ENCODE data around the gene HOXD1.

HOXD1 gene

DNA sequence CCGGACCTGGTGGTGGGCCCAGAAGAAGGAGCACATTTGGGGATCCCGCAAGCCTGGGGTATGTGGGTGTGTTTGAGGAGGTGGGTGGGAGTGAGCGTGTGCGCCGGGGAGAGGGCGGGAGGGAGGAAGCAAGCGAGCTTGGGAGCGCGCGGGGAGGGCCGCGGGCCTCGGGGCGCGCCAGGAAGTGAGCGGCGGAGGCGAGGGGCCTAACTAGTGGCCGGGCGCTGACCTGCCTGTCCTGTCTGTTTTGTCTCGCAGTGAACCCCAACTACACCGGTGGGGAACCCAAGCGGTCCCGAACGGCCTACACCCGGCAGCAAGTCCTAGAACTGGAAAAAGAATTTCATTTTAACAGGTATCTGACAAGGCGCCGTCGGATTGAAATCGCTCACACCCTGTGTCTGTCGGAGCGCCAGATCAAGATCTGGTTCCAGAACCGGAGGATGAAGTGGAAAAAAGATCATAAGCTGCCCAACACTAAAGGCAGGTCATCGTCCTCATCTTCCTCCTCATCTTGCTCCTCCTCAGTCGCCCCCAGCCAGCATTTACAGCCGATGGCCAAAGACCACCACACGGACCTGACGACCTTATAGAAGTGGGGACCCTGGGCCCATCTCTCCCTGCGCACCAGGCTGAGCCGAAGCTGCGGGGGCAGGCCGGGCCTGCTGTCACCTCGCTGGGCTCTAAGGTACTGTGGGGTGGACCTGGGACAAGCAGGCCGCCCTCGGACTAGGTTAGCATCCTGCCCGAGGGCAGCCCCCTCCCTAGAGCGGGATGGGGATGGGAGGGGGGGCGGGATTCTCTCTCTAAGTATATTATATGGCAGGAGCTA, 35.9 kb upstream of the HOXD1 start:
- no peak for DNase-seq (ENCODE audit: low spot score)

DNA sequence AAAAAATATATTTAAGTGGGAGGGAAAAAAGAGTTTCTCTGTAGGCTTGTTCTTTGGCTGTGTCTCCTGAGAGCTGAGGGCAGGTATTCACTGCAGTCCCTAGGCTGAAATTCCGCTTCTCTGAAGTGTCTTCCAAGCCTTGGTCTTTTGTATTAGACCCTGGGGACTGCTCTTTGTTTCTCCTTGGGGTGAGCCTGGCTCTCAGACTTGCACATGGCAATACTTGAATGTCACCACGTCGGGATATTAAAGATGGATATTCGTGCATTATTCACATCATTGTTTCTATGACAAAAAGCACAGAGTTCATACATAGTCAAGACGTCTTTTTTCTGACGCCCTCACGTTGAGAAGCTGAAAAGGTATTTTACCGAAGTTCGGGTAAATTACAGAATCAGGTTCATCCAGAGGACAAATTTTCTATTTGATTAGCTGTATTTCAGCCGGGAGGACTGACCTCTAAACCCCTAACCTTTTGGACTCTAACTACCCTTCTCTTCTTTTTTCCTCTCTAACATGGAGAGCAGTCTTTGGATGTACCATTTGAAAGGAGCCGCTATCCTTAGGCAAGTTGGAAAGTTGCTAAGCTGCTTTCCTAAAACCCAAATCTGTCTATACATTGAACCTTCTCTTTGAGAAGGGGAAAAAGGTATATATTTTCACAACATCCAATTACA, 33.8 kb upstream of the HOXD1 start:
- DNase-seq (ENCODE audit: low spot score), result no peak

DNA sequence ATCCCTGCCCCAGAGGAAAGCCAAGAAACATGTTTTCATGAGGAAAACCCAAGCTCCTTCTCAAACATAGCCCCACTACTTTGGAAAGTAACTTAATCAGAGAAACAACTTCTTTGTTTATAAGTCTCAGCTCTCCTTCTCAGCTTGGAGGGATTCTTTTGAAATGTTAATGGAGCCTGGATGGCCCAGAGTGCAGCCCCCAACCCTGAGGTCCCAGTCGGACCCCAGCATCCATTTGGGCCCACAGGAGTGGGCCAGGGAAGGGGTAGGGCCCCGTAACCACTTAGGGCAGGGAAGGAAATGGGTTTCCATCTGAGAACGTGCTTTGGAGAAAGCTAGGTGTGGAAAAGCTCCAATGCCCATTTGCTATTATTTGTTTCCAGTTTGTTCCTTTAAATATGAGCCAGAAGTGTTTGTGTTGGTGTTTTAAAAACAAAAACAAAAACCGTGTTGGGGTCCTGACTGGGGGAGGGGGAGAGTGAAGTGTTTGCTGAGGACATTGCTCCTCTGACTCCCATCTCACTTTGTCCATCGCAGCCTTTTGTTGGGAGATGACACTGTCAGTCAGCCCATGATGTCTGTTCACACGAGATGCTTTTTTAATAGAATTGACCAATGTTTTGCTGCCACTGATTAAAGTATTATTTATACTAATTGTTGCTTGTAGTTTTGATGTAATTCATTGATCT, 33.0 kb upstream of the HOXD1 start:
- no peak for DNase-seq (ENCODE audit: low spot score)

DNA sequence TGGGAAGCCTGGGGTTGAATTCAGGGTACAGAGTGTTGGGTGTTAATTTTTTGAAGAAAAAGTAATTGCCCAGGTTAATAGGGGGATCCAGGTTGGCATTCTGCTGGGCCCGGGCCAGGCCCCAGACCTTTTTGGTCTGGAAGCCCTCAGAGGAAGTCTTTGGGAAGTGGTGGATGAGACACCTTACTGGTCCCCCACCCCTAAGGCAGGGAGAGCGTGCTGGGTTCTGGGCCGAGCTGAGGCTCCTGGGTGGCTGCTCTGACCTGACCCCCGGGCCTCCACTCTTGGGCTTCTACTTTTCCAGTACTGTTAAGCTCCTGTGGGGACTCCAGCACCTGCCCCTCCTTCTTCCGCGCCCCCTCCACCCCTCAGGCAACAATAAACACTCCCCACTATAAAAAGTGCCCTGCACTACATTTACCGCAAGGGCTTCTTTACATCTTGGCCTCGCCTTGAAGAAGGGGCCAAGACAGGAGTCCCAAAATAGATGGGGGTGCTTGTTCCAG, 32.1 kb upstream of the HOXD1 start:
- no peak for DNase-seq (ENCODE audit: low spot score)

DNA sequence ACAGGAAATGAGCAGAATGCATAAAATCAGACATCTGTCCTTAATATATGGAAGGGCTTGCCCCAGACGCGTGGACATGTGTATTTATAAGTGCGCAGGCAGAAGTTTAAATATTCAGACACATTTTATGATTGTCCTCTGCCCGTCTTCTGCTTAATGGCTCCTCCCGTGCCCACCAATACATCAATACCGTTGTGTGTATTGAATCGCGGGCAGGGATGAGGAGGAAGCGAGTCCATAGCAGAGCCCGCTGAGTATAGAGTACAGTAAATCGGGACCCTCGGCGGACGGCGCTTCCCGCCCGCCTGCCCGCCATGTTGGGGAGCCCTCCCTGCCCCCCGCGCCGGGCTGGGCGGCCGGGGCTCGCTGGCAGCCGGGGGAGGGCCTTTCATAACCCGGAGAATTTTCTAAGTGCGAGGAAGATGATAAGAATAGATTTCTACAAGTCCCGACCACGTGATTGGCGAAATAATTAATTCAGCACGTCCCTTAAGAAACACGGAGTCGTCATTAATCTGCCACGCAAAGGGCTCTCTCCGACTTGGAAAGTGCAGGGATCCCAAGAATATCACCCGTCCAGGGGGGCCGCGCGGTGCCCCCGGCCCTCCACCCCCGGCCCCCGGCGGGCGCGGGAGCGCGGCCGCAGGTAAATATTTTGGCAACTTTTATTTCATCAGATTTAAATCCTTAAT, 31.5 kb upstream of the HOXD1 start, which contains the start of gene HOXD3:
TSS of gene HOXD3 (plus strand) at position 501 of the 692 bp plus-strand sequence. CDS start 11,808 bp downstream, outside the sequence.
- no peak for DNase-seq (ENCODE audit: low spot score)

DNA sequence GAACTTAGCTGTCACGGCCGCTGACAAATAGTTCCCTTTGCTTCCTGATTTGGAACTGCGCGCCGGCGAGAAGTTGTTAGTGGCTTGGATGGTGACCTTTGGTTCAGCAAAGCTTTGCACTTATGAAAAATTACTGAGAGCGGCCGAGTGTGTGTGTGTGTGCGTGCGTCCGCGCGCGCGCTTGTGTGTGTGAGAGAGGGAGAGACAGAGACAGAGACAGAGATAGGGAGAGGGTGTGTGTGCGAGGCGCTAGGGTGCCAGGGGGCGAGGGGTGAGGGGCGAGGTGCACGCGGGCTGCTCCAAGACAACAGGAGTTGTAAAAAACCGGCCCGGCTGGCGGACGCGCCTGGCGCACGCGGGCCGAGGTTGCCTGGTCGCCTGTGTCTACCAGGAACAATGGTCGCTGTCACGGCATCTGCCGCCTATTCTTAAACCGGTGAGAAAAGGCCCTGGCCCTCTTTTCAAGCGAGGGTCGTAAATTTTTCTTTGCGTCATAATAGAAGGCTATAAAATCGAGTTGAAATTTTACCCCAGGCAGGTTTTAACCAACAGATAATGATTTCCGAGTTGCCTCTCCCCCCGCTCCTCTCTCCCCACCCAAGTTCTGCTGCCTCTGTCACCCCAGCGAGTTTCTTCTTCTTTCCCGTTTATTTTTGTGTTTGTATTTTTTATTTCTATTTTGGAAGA, 30.8 kb upstream of the HOXD1 start:
- DNase-seq (ENCODE audit: low spot score), result no peak

DNA sequence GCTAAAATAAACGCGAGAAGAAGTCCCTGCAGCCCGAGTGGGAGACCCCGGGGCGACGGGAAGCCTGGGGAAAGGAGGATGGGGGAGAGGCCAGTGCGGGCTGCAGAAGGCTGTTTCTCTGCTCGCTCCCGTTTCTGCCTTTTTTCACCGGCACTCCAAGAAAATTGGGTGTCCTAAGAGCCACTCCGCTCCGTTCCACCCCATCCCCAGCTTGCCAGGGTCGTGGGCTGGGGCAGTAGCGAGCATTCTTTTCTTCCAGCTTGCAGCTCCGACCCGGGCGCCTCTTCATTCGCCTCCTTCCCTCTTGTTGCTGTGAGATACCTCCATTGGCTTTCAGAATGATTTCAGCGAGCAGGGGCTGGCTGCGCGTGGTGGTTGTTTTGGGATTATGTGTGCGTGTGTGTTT, 30.3 kb upstream of the HOXD1 start:
- no peak for DNase-seq (ENCODE audit: low spot score)

DNA sequence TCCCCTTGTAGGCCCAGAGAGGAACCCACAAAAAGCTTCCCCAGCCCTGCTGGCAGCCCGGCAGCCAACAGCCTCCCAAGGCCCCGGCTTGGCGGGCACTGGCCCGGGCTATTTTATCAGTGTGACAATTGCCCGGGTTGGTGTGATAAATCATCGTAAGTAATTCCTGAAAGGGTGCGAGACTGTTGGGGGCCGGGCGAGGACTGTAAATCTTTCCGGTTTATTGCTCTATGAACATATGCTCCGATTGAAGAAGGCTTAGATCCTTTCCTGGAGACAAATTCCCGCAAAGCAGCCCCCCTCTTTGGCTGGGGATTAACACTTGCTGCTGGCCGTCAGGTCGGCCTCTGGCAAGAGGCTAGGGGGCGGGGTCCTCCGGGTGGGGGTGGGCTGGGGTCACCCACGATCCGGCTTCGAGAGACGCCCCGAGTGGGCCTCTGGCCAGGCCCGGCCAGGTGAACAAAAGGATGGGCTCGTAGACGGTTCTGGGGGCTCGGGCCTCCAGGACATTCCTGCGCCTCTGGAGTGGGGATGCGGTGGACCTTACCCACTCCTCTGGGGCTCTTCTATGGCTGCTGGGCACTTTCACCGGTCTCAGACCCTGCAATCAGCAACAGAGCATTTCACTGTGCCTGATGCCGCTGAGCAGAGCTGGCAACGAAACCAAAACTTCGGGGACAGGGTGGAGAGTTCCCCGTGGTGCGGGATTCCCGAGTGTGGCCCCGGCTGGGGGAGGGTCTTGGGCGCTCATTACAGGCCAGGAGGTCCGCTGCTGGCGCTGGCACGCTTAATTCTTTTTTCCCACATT, 29.4 kb upstream of the HOXD1 start:
- no peak for DNase-seq (ENCODE audit: low spot score)

DNA sequence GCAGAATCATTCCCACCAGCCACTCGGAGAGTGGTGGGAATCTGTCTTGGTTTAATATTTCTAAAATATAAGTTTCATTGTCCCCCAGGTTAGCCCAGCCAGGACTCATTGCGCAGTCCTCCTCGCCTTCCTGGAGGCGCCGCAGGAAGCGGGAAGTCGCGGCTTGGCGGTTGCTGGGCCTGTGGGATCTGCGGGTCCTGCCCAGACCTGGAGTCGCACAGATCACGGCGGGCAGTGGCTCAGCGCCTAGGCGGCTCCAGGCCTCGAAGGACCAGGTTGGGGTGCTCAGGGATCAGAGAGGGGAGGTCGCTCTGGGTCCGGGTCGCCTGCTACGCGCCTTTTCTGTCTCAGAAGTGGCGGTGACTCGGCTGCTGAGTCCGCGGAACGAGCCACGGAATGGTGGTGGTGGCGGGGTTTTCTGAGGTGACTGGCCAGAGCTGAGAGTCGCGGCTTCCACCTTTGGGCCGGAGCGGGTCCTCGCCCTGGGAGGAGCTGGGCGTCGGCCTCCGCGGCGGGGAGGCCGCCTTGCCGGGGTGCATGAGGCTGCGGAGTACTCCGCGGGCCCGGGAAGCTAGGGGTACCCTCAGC, 28.7 kb upstream of the HOXD1 start:
- no peak for DNase-seq (ENCODE audit: low spot score)

DNA sequence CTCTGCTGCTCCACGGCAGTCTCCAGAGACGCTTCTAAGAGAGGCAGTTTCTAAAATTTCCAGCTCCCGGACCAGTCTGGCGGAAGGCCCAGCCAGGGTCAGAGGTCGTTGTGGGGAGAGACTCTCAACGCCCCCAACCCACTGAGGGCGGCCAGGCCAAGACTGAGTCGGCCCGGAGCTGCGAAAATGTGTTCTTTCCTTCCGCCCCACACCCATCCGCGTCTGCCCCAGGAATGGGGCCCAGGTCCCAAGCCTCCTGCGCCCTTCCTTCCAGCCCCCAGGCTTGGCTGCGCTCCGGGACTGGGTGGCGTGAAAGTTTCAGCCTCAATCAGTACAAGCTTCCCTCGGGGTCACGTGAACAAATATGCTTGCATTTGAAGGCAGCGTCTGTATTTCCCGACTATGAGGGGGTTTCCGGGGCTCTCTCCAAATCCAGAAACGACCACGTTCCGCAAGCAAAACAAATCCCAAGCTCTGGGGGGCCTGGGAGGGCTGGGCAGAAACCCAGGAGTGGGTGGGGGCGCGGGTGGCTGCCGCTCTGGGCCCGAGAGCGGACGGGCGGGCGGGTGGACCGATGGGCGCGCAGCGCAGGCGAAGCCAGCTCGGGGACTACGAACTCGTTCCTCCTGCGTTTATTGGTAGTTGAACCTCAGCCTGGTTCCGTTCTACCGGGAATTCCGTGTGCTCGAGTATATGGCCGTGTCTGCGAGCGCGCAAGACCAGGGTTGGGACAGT, 28.1 kb upstream of the HOXD1 start:
- DNase-seq (ENCODE audit: low spot score), result no peak

DNA sequence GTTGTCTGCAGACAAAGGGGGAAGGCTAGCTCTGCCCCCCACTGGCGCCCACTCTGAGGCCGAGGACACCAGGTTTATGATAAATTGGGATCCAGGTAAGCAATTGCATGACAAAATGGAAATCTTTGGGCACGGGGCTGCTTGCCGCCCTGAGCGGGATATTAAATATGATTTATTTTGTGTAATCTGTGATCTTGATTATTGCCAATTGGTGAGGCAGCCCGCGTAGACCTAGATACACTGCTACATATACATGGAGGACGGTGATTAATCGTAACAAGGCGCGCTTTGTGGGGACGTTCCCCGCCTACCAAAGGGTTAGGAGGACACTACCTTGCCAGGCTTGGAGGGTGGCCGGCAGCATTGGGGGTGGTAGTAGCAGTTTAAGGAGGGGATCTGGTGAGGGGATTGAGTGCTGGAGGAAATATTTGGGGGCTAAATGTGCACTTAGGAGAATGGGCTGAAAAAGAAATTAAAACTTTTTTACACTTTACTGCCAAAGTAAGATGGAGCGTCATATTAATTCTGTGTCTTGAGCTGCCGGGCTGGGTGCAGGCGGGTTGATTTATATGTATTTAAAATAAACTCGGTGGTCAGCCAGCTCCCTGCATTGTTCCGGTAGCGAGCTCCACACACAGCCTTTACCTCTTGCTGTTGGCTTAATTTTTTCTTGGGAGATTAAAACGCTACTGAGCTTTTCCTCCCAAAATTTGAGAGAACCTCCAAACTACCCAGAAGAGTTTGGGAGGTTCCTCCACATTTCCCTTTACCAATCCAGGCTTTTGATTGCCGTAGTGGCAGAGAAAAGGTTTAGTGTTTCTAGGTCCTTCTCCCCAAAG, 27.3 kb upstream of the HOXD1 start:
- no peak for DNase-seq (ENCODE audit: low spot score)

DNA sequence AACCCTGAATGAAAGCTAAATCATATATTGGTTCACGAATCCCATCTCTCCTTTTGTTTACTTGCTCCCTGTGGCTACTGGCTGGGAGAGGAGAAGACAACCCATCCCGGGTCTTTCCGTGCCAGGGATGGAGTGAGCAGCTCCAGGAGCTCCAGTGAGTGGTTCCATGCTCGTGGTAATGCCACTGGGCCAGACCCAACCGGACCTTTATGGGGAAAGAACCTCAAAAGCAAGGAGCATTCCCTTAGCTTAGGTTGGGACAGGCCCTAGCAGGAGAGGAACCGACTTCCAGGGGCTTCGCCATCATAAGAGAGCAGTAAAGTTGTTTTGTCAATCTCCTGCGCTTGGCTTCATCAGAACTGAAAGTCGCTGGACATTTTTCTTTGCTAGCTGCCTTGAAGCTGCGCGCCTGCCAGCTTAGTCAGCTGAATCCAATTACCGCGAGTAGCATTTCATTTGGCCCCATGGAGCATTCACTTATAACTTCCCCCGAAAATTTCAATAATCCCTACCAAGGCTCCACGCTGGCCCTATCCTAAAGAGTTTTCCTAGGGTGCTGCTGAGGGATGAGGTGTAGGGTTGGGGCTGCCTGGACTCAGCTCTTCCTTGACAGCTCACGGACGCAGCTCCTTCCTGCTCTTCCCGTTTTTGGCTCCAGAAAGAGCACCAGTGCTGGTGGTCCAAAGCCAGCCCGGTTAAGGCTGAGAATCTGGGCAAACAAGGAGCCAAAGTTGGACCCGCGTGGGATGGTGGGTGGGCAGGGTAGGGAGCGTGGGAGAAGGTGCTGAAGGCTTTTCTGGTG, 26.4 kb upstream of the HOXD1 start:
- DNase-seq (ENCODE audit: low spot score), result no peak

DNA sequence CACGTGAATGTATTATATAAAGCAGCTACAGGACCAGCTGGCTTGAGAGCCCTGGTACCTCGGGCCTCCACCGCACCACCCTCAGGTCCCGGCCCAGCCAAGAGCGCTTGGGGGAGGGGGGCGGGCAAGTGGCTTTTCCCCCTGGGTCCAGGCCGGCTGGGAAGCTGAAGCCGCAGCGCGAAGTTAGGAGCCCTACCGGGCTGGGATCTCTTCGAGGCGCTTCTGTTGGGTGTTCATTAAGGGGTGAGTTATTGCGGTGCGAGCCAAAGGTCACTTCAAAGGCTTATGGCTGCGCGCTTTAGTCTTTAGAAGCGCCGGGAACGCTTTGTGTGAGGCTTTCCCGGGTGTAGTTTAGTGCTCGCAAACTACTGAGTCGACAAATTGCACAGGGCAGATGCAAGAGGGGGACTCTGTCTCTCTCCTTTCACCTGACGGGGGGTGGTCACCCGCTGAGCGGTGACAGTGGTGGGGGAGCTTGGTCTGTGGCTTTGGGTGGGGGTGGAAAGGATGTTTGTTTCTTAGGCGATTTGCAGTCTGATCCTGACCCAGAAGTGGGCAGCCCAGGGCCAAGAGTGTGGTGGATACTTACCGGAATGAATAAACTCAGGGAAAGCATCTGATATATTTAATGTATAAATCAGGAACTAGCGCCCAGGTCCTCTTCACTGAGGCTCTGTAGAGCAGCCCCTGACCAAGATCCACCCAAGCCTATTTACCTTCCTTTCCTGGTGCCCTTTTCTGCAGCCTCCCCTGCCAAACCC, 25.4 kb upstream of the HOXD1 start:
- DNase-seq (ENCODE audit: low spot score), result no peak

DNA sequence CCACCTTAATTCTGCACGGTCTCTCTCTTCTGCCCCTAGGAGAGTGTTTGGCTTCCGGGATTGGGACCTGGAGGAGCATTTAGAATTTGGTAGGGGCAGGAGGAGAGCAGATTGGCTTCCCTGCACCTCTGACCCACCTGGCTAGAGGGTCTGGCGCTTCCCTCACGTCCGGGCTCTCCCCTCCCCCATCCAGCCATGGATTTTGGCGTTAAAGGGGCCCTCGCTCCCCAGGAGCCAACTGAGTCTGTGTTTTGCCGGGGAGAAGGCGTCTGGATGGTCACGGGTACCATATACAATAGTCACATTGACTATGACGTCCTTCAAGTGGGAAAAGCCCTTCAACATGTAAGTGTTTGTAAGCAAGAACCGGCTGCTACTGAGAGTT, 24.8 kb upstream of the HOXD1 start:
- DNase-seq (ENCODE audit: low spot score), result no peak

DNA sequence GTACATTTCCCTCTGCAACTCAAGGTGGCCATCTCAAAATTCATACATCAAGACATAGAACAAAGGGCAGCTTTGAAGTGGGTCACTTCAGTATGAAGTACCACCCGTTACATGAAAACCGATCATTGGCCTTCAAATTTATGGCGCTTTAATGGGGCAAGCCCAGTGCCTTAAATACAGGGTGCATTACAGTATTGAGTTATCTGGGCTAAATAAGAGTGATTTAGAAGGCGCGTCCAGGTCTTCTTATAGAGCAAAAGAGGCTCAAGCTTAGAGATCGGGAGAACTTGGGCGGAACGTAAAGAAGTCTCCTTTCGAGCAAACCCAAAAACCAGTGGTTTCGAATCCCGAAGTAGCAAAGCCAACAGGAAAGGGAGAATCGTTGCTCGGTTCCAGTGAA, 24.3 kb upstream of the HOXD1 start:
- no peak for DNase-seq (ENCODE audit: low spot score)

DNA sequence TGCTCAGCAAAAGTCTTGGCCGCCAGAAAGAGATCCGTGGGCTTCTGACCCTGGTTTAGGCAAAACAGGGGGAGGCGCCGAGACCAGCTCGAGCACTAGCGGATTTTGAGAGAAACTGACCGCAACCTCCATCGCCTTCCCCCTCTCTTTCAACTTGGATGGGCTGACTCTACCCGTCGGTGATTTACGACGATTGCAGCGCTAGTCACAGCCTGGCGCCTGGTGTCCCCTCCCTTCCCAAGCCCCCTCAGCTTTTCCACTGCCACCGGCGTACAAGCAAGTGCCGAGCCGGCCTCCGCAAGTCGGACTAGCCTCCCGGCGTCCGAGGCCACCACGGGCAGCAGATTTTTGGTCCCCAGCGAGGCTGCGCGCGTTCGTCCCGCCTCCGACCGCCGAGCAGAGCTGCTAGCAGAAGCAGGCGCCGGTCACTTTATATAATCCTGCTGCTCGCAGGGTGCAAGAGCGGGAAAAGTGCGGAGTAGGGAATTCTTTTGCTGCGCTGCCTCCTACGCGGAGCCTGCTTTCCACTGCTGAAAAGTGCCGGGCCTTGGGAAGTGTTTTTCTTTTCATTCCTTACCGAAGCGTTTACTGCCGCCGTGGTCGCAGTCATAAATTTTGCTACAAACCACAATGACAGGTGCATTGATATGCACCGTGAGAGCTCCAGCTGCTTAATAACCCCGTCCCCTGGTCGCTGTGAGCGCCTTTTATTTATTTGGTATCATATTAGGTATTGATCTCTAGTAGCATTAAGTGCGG, 23.7 kb upstream of the HOXD1 start:
- DNase-seq (ENCODE audit: low spot score), result no peak
